DND-41 (cell line): ENCODE results near the gene DHX58.

Experiments
- CTCF ChIP-seq: IDR thresholded peaks from 2 replicates; pipeline ENCODE4 v1.5.1; 2012; ENCODE audit warnings: borderline replicate concordance, low read length, moderate library complexity, mild to moderate bottlenecking; ENCODE audit not compliant: poor library complexity, severe bottlenecking; ENCODE audit errors: extremely low read depth
- EZH2 ChIP-seq: IDR thresholded peaks from 3 replicates; pipeline ENCODE4 v1.6.1; 2012; ENCODE audit warnings: borderline replicate concordance, low read depth, mild to moderate bottlenecking, moderate library complexity, low read length, inconsistent platforms; ENCODE audit not compliant: severe bottlenecking

- TF ChIP-seq CTCF (no peak), EZH2 (no peak)
These were observed 55.9 kb downstream of the DHX58 start for GRCh38 chr17:42056635-42057034.
